Measurements from ENCODE around the gene RBL1.
"Not testable (repeated sequence)": the region's sequence is repeated elsewhere in the genome, so short reads cannot be mapped to it uniquely, and the experiment has no call there.

The RBL1 gene

DNA sequence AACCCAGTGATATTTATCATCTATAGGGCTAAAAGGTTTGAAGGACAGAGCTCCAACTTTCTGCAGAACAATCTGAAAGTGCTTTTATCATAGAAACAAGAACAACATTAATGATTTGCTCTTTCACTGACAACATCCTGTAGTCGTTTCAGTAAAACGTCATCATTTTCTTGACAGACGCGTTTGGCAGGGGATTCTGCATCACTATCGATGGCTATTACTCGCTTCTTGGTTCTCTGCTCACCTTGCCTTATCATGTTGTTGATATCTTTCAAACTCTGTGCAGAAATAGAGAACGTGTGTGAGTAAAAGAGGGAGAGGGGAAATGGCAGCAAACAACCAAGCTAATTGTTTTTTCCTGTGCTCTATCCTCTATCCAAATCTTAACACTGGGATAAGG, 97.1 kb downstream of the RBL1 start:
- no peak overlapping the region for H3K27ac Mint-ChIP-seq
- no peaks in the 10 kb centered on the region for H3K9me3 Mint-ChIP-seq
- H3K4me3 Mint-ChIP-seq, result no peak overlapping the region
- H3K27me3 Mint-ChIP-seq, result no peaks in the 10 kb centered on the region
- peaks cover 0 to 2% of the 10 kb centered on the region in 2 donors for H3K4me1 Mint-ChIP-seq (ENCODE audit: low read depth in 2 of 2)
- DNase-seq, result no peak
- ATAC-seq (replicated peaks), result no peak
- peaks cover 25% of the 10 kb centered on the region for H3K36me3 Mint-ChIP-seq (ENCODE audit: insufficient read depth)

DNA sequence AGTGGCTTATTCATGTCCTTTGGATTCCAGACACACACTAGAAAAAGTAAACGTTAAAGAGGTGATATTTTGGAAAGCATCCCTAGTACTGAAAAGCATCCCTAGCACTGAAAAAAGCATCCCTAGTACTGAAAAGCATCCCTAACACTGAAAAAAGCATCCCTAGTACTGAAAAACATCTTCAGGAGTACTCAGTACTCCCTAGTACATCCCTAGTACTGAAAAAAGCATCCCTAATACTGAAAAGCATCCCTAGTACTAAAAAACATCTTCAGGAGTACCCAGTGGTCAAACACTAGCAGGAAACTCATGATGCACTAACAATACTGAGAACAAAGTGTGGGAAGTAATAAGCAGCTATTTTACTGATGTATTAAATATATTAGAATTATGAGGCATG, 98.7 kb downstream of the RBL1 start:
- no peaks in the 10 kb centered on the region for H3K27me3 Mint-ChIP-seq
- peaks cover 12% of the 10 kb centered on the region for H3K36me3 Mint-ChIP-seq (ENCODE audit: insufficient read depth)
- no peak for DNase-seq
- H3K9me3 Mint-ChIP-seq, result no peaks in the 10 kb centered on the region
- H3K4me1 Mint-ChIP-seq (ENCODE audit: low read depth in 2 of 2), result peaks cover 0 to 2% of the 10 kb centered on the region in 2 donors
- H3K27ac Mint-ChIP-seq, result no peak overlapping the region
- no peak for ATAC-seq (replicated peaks)
- no peak overlapping the region for H3K4me3 Mint-ChIP-seq

DNA sequence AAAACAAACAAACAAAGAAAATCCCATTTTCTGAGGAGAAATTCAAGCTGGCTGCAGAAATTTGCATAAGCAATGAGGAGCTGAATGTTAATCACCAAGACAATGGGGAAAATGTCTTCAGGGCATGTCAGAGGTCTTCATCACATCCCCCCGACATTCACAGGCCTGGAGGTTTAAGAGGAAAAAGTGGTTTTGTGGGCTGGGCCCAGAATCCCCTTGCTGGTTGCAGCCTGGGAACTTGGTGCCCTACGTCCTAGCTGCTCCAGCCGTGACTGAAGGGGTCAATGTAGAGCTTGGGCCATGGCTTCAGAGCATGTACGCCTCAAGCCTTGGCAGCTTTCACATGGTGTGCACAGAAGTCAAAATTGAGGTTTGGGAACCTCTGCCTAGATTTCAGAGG, 101.6 kb downstream of the RBL1 start:
- H3K27ac Mint-ChIP-seq, result peak overlapping the region; percentile 10 to 66

DNA sequence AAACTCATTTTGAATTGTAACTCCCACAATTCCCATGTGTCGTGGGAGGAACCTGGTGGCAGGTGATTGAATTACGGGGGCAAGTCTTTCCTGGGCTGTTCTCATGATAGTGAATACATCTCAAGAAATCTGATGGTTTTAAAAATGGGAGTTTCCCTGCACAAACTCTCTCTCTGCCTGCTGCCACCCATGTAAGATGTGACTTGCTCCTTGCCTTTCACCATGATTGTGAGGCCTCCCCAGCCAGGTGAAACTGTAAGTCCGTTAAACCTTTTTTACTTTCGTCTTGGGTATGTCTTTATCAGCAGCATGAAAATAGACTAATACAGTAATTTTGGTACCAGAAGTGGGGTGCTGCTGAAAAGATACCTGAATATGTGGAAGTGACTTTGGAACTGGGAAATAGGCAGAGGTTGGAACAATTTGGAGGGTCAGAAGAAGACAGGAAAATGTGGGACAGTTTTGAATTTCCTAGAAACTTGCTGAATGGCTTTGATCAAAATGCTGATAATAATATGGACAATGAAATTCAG, 102.9 kb downstream of the RBL1 start:
- Mint-ChIP-seq H3K9me3 (no peaks in the 10 kb centered on the region), H3K4me3 (no peak overlapping the region), H3K4me1 (ENCODE audit: low read depth in 2 of 2) (peaks cover 9 to 16% of the 10 kb centered on the region in 2 donors), H3K27ac (peak overlapping the region in 1 of 2 donors; percentile 17), H3K27me3 (no peaks in the 10 kb centered on the region), H3K36me3 (ENCODE audit: insufficient read depth) (peaks cover 5% of the 10 kb centered on the region)
- DNase-seq (no peak), ATAC-seq (replicated peaks) (no peak)

More for the DNA sequence above, 101.6 kb downstream of the RBL1 start:
- H3K9me3 Mint-ChIP-seq; H3K27me3 Mint-ChIP-seq; H3K4me3 Mint-ChIP-seq; DNase-seq; ATAC-seq (replicated peaks); H3K36me3 Mint-ChIP-seq (ENCODE audit: insufficient read depth); H3K4me1 Mint-ChIP-seq (ENCODE audit: low read depth in 2 of 2): not testable (repeated sequence)

DNA sequence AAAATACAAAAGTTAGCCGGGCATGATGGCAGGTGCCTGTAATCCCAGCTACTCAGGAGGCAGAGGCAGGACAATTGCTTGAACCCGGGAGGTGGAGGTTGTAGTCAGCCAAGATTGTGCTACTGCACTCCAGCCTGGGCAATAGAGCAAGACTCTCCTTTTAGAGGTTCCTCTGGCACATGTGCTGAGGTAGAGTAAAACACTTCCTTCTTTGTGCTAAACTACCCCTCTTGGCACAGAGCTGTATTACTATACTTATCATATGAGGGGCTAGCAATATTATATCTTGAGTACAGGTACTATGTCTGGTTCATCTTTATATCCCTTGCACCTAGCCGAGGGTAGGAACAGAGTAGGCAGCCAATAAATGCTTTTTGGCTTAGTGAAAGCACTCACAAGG, 104.1 kb downstream of the RBL1 start:
- Mint-ChIP-seq H3K36me3 (ENCODE audit: insufficient read depth) (peaks cover 5% of the 10 kb centered on the region), H3K4me3 (no peak overlapping the region), H3K27me3 (no peaks in the 10 kb centered on the region), H3K4me1 (ENCODE audit: low read depth in 2 of 2) (peaks cover 9 to 16% of the 10 kb centered on the region in 2 donors), H3K27ac (no peak overlapping the region), H3K9me3 (no peaks in the 10 kb centered on the region)
- ATAC-seq (replicated peaks) (no peak), DNase-seq (no peak)

DNA sequence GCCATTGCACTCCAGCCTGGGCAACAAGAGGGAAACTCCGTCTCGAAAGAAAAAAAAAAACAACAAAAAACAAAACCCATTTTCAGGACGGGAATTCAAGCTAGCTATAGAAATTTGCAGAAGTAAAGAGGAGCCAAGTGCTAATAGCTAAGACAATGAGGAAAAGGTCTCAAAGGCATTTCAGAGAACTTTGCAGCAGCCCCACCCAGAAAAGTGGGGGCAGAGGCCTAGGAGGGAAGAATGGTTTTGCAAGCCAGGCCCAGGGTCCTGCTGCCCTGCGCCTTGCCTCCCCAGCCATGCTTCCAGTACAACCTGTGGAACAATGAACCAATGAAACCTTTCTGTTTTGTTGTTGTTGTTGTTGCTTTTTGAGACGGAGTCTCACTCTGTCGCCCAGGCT, 106.0 kb downstream of the RBL1 start:
- H3K27ac Mint-ChIP-seq, result no peak overlapping the region
- no peaks in the 10 kb centered on the region for H3K9me3 Mint-ChIP-seq
- no peaks in the 10 kb centered on the region for H3K36me3 Mint-ChIP-seq (ENCODE audit: insufficient read depth)
- no peak overlapping the region for H3K4me3 Mint-ChIP-seq
- no peak for ATAC-seq (replicated peaks)
- no peaks in the 10 kb centered on the region for H3K27me3 Mint-ChIP-seq
- no peak for DNase-seq
- H3K4me1 Mint-ChIP-seq (ENCODE audit: low read depth in 2 of 2), result peaks cover 8 to 19% of the 10 kb centered on the region in 2 donors

DNA sequence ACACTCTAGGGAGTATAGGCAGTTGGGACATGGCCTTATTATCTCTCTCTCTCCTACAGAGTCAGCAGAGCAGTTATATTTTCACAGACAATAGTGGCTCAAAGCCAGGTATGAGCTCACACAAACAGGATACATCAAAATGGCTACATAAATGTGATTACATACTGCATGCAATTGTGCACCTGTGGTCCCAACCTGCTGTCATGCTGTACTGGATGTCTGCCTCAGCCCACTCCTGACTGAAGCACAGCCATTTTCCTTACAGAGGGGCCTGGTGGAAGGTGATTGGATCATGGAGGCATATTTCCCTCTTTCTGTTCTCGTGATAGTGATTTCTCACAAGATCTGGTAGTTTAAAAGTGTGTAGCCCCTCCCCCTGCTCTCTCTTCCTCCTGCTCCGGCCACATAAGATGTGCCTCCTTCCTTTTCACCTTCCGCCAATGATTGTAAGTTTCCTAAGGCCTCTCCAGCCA, 107.3 kb downstream of the RBL1 start:
- no peak overlapping the region for H3K4me3 Mint-ChIP-seq
- peak; percentile 26 for ATAC-seq (replicated peaks)
- H3K27me3 Mint-ChIP-seq, result no peaks in the 10 kb centered on the region
- H3K9me3 Mint-ChIP-seq, result no peaks in the 10 kb centered on the region
- no peak for DNase-seq
- H3K4me1 Mint-ChIP-seq (ENCODE audit: low read depth in 2 of 2), result peaks cover 8 to 19% of the 10 kb centered on the region in 2 donors
- H3K36me3 Mint-ChIP-seq (ENCODE audit: insufficient read depth), result no peaks in the 10 kb centered on the region
- H3K27ac Mint-ChIP-seq, result peak overlapping the region; percentile 9 to 75

DNA sequence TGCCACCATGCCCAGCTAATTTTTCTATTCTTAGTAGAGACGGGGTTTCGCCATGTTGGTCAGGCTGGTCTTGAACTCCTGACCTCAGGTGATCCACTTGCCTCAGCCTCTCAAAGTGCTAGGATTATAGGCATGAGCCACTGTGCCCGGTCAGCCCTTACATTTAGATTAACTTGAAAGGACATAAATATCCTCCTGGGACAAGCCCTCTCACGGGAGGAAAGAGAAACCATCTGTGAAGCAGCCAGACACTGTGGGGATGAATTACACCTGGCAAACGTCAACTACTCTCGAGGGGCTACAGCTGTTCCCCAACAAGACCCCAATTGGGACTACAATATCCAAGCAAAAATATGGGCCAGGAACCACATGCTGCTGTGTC, 111.5 kb downstream of the RBL1 start:
- Mint-ChIP-seq H3K4me3 (no peak overlapping the region), H3K9me3 (no peaks in the 10 kb centered on the region), H3K4me1 (ENCODE audit: low read depth in 2 of 2) (peaks cover 8 to 17% of the 10 kb centered on the region in 2 donors), H3K27me3 (no peaks in the 10 kb centered on the region), H3K36me3 (ENCODE audit: insufficient read depth) (peaks cover 7% of the 10 kb centered on the region), H3K27ac (no peak overlapping the region)
- ATAC-seq (replicated peaks), result no peak
- DNase-seq, result no peak

DNA sequence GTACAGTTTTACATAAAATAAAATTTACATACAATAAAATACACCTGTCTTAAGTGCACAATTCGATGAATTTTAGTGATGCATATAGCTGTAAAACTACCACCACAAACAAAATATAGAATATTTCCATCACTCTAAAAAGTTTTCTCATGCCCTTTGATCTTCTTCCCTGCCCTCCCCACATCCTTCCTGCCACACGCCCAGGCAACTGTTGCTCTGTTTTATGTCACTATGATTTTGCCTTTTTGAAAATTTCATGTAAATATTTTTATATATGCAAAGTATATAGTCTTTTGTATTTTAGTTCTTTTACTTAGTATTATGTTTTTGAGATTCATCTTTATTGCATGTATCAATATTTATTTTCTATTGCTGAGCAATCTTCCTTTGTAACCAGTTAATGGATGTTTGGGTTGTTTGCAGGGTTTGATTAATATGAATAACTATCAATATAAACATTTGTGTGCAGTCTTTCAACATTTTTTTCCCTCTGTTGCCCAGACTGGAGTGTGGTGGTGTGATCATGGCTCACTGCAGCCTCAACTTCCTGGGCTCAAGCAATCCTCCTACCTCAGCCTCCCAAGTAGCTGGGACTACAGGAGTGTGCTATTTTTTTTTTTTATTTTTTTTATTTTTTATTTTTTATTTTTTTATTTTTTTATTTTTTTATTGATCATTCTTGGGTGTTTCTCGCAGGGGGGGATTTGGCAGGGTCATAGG, 120.5 kb downstream of the RBL1 start:
- peak overlapping the region; percentile 30 to 86 for H3K27ac Mint-ChIP-seq
- peaks cover 12 to 13% of the 10 kb centered on the region in 2 donors for H3K4me1 Mint-ChIP-seq (ENCODE audit: low read depth in 2 of 2)
- H3K9me3 Mint-ChIP-seq, result no peaks in the 10 kb centered on the region
- H3K27me3 Mint-ChIP-seq, result no peaks in the 10 kb centered on the region
- H3K4me3 Mint-ChIP-seq, result peak overlapping the region; percentile 19 to 37
- peak; percentile 97 for ATAC-seq (replicated peaks)
- peaks cover 13% of the 10 kb centered on the region for H3K36me3 Mint-ChIP-seq (ENCODE audit: insufficient read depth)
- DNase-seq, result peak; percentile 37 to 46 (median 41)

DNA sequence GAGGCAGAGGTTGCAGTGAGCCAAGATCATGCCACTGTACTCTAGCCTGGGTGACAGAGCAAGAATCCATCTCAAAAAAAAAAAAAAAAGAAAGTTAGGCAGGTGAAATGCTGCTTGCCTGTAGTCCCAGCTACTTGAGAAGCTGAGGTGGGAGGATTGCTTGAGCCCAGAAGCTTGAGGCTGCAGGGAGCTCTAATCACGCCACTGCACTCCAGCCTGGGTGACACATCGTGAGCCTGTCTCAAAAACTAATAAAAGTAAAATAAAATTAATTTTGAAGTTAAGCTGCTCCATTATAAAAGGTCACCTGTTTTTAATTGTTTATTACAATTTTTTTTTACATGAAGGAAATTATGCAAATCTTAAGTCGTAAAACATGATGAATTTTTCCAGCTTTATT, 121.1 kb downstream of the RBL1 start:
- H3K9me3 Mint-ChIP-seq, result no peaks in the 10 kb centered on the region
- peaks cover 13% of the 10 kb centered on the region for H3K36me3 Mint-ChIP-seq (ENCODE audit: insufficient read depth)
- H3K27ac Mint-ChIP-seq, result peak overlapping the region; percentile 46 to 86
- no peak for DNase-seq
- ATAC-seq (replicated peaks), result peak; percentile 31
- no peaks in the 10 kb centered on the region for H3K27me3 Mint-ChIP-seq
- peak overlapping the region; percentile 19 to 37 for H3K4me3 Mint-ChIP-seq
- H3K4me1 Mint-ChIP-seq (ENCODE audit: low read depth in 2 of 2), result peaks cover 17 to 19% of the 10 kb centered on the region in 2 donors

DNA sequence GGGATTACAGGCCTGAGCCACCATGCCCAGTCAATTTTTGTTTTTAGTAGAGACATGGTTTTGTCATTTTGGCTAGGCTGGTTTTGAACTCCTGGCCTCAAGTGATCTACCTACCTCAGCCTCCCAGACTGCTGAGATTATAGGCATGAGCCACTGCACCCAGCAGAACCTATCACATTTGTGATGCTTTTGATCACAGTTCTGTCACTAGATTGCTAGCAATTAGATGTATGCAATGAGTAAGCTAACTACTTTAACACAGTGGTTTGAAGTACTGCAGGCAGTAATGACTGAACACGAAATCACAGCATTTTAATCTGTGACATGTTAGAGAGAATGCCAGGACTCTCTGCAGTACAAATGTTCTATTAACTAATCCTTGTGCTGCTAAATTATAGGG, 124.7 kb downstream of the RBL1 start:
- Mint-ChIP-seq H3K9me3 (no peaks in the 10 kb centered on the region), H3K4me3 (peak overlapping the region in 1 of 2 donors; percentile 14), H3K27me3 (no peaks in the 10 kb centered on the region), H3K4me1 (ENCODE audit: low read depth in 2 of 2) (peaks cover 32 to 35% of the 10 kb centered on the region in 2 donors), H3K27ac (peak overlapping the region; percentile 70 to 97), H3K36me3 (ENCODE audit: insufficient read depth) (peaks cover 9% of the 10 kb centered on the region)
- DNase-seq (no peak), ATAC-seq (replicated peaks) (no peak)

DNA sequence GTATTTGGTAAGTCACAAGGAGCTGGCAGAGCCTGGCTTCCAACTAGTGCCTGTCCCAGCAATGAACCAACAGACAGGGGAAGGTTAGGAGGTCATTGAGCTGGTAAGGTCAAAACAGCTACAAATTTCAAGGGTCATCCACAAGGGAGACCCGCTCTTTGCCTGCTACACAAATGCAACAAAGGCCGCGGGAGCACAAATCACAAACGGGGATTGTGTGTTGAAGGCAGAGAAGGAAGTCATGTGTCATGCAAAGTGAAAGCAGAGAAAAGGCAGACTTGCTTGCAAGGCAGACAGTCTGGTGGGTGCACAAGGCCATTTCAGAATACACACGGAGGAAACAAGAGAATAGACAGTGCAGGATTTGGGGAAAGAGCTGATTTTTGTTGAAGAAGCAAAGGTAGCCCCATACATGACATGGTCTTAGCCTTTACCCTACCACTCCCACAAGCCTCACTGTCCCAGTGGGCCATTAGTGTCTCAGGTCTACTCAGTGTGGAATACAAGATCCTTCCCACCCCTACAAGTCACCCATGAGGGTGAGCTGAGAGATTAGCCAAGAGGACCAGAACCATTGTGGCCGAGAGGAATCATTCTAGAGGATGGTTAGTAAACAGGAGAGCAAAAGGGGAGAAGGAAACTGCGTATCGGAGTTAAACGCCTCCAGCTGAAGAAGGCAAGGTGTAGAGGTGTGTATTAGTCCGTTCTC, 126.2 kb downstream of the RBL1 start:
- H3K9me3 Mint-ChIP-seq, result no peaks in the 10 kb centered on the region
- peak overlapping the region; percentile 64 to 76 for H3K4me3 Mint-ChIP-seq
- peak in 1 of 3 experiments; percentile 20 for DNase-seq
- peak; percentile 74 for ATAC-seq (replicated peaks)
- H3K36me3 Mint-ChIP-seq (ENCODE audit: insufficient read depth), result peaks cover 4% of the 10 kb centered on the region
- peak overlapping the region; percentile 92 to 97 for H3K27ac Mint-ChIP-seq
- H3K27me3 Mint-ChIP-seq, result no peaks in the 10 kb centered on the region
- H3K4me1 Mint-ChIP-seq (ENCODE audit: low read depth in 2 of 2), result peaks cover 29 to 35% of the 10 kb centered on the region in 2 donors

DNA sequence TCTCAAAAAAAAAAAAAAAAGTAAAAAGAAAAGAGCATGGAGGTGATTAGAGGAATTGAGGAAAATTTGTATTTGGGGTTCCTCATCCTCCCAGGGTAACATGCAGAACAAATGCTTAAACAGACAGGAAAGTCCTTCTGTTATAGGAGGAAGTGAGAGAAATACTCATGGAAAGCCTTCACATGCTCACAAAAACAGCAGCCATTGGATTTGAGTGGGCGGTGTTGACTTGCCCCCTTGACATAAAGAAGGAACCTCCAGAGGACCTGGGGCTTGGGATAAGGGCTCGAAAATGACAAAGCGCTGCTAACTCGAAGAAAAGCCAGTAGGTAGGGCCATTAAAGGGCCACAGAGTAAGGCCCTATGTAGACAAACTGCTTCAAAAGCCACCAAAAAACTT, 126.7 kb downstream of the RBL1 start:
- no peaks in the 10 kb centered on the region for H3K27me3 Mint-ChIP-seq
- no peak for ATAC-seq (replicated peaks)
- H3K27ac Mint-ChIP-seq, result peak overlapping the region; percentile 92 to 97
- H3K9me3 Mint-ChIP-seq, result no peaks in the 10 kb centered on the region
- peaks cover 3% of the 10 kb centered on the region for H3K36me3 Mint-ChIP-seq (ENCODE audit: insufficient read depth)
- H3K4me3 Mint-ChIP-seq, result peak overlapping the region; percentile 64 to 76
- H3K4me1 Mint-ChIP-seq (ENCODE audit: low read depth in 2 of 2), result peaks cover 29 to 35% of the 10 kb centered on the region in 2 donors
- DNase-seq, result no peak

DNA sequence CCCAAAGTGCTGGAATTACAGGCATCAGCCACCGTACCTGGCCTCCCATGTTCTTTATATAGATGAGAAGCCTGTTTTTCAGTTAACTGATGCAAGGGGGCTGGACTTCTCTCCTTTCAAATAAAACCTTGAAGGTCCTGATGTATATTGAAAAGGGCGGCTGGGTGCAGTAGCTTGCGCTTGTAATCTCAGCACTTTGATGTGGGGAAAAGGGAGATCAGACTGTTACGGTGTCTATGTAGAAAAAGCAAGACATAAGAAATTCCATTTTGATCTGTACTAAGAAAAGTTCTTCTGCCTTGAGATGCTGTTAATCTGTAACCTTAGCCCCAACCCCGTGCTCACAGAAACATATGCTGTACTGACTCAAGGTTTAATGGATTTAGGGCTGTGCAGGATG, 128.2 kb downstream of the RBL1 start:
- H3K27me3 Mint-ChIP-seq, result no peaks in the 10 kb centered on the region
- peaks cover 32 to 38% of the 10 kb centered on the region in 2 donors for H3K4me1 Mint-ChIP-seq (ENCODE audit: low read depth in 2 of 2)
- ATAC-seq (replicated peaks) (no peak), DNase-seq (no peak)
- H3K36me3 Mint-ChIP-seq (ENCODE audit: insufficient read depth), result no peaks in the 10 kb centered on the region
- no peak overlapping the region for H3K4me3 Mint-ChIP-seq
- no peak overlapping the region for H3K27ac Mint-ChIP-seq
- H3K9me3 Mint-ChIP-seq, result no peaks in the 10 kb centered on the region

Measured in effector memory CD8-positive, alpha-beta T cell (primary cell).